ENCODE data around the gene CYYR1.

Gene CYYR1

GRCh38 chr21:26501495-26502021, 71.5 kb downstream of the CYYR1 start:
- H3K4me1 Mint-ChIP-seq = peaks cover 5% of the 10 kb centered on the region
- H3K9me3 Mint-ChIP-seq = peaks cover 9% of the 10 kb centered on the region
- TF ChIP-seq CTCF (IDR thresholded peaks at IDR 0.05; ENCODE audit: unreplicated experiment in 3 of 3) = no peak
- H3K4me3 Mint-ChIP-seq = no peak overlapping the region
- no peak overlapping the region for H3K27ac Mint-ChIP-seq
- no peaks in the 10 kb centered on the region for H3K27me3 Mint-ChIP-seq (ENCODE audit: low read depth)
- H3K36me3 Mint-ChIP-seq (ENCODE audit: low read depth) = peaks cover 19% of the 10 kb centered on the region

GRCh38 chr21:26499495-26499894, 73.6 kb downstream of the CYYR1 start:
- Mint-ChIP-seq H3K27ac (peak overlapping the region in 1 of 3 experiments; percentile 10), H3K27me3 (ENCODE audit: low read depth) (no peaks in the 10 kb centered on the region), H3K4me1 (no peaks in the 10 kb centered on the region), H3K36me3 (ENCODE audit: low read depth) (peaks cover 24% of the 10 kb centered on the region), H3K9me3 (peaks cover 9% of the 10 kb centered on the region), H3K4me3 (no peak overlapping the region)
- TF ChIP-seq CTCF (IDR thresholded peaks at IDR 0.05; ENCODE audit: unreplicated experiment in 3 of 3) = no peak

GRCh38 chr21:26495283-26495849, 77.7 kb downstream of the CYYR1 start:
- Mint-ChIP-seq H3K27me3 (ENCODE audit: low read depth) (no peaks in the 10 kb centered on the region), H3K4me3 (no peak overlapping the region), H3K4me1 (peaks cover 26% of the 10 kb centered on the region), H3K36me3 (ENCODE audit: low read depth) (peaks cover 22% of the 10 kb centered on the region), H3K9me3 (peaks cover 9% of the 10 kb centered on the region), H3K27ac (no peak overlapping the region)
- TF ChIP-seq CTCF (IDR thresholded peaks at IDR 0.05; ENCODE audit: unreplicated experiment in 3 of 3) = no peak

DNA sequence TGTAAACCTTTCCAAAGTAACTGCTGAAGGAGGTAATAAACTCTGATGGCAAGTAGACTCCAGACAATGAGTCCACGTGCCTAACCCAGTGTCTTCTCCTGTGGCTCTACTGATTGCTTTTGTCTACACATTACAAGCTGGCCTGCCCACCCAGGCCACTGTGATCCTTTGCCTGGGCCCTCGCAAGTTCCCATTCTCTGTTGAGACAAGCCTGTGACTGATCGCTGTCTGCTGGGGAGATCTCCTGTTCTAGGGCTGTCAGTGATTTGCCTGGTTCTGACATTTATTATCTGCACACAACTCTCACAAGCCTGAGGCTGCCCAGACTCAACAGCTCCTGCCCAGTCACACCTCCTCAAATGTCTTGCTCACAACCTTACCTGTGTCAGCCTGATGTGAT, 81.4 kb downstream of the CYYR1 start:
- H3K27ac Mint-ChIP-seq = peak overlapping the region; percentile 36 to 71 (median 63)
- TF ChIP-seq CTCF (IDR thresholded peaks at IDR 0.05; ENCODE audit: unreplicated experiment in 3 of 3) = no peak
- H3K27me3 Mint-ChIP-seq (ENCODE audit: low read depth) = no peaks in the 10 kb centered on the region
- peaks cover 9% of the 10 kb centered on the region for H3K36me3 Mint-ChIP-seq (ENCODE audit: low read depth)
- H3K4me3 Mint-ChIP-seq = no peak overlapping the region
- H3K9me3 Mint-ChIP-seq = no peaks in the 10 kb centered on the region
- peaks cover 26% of the 10 kb centered on the region for H3K4me1 Mint-ChIP-seq

- TF ChIP-seq CTCF (IDR thresholded peaks at IDR 0.05; ENCODE audit: unreplicated experiment in 3 of 3) = no peak
Measured at GRCh38 chr21:26490771-26491170, 82.3 kb downstream of the CYYR1 start.

GRCh38 chr21:26489781-26490180, 83.3 kb downstream of the CYYR1 start:
- Mint-ChIP-seq H3K4me3 (no peak overlapping the region), H3K4me1 (peaks cover 26% of the 10 kb centered on the region), H3K36me3 (ENCODE audit: low read depth) (peaks cover 6% of the 10 kb centered on the region), H3K27ac (no peak overlapping the region), H3K9me3 (no peaks in the 10 kb centered on the region), H3K27me3 (ENCODE audit: low read depth) (no peaks in the 10 kb centered on the region)
- no peak for TF ChIP-seq CTCF (IDR thresholded peaks at IDR 0.05; ENCODE audit: unreplicated experiment in 3 of 3)

More at GRCh38 chr21:26490771-26491170, 82.3 kb downstream of the CYYR1 start:
- no peak overlapping the region for H3K4me3 Mint-ChIP-seq
- peak overlapping the region; percentile 36 to 75 (median 54) for H3K27ac Mint-ChIP-seq
- H3K27me3 Mint-ChIP-seq (ENCODE audit: low read depth) = no peaks in the 10 kb centered on the region
- no peaks in the 10 kb centered on the region for H3K9me3 Mint-ChIP-seq
- peaks cover 9% of the 10 kb centered on the region for H3K36me3 Mint-ChIP-seq (ENCODE audit: low read depth)
- H3K4me1 Mint-ChIP-seq = peaks cover 26% of the 10 kb centered on the region

All from nephron (organoid).